OCI-M2 (cell line): ENCODE measurements around the gene SDC4.

Experiments
- DNase-seq: peaks from one replicate; lab custom pipeline; 2025; ENCODE audit not compliant: unreplicated experiment; lab: John Stamatoyannopoulos, UW

The SDC4 gene

GRCh38 chr20:45300961-45301360 is 47.3 kb downstream of the SDC4 start:
- DNase-seq = no peak

DNA sequence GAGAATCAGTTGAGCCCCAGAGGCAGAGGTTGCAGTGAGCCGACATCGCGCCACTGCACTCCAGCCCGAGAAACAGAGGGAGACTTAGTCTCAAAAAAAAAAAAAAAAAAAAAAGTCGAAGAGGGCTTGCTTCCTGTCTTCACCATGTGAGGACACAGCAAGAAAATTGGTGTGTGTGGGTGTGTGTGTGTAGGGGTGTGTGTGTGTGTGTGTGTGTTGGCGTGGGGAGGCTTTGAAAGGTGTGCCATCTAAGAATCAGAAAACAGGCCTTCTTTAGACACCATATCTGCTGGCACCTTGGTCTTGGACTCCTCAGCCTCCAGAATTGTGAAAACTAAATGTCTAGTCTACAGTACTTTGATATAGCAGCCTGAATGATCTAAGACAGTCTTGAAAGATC is 48.4 kb downstream of the SDC4 start:
- DNase-seq = no peak

- no peak for DNase-seq
Observed at GRCh38 chr20:45297786-45298497, 50.3 kb downstream of the SDC4 start.

- no peak for DNase-seq
Observed at GRCh38 chr20:45294659-45295058, 53.6 kb downstream of the SDC4 start.

- DNase-seq = no peak
Observed at GRCh38 chr20:45294003-45294368, 54.2 kb downstream of the SDC4 start.

GRCh38 chr20:45293041-45294002 is 54.9 kb downstream of the SDC4 start:
- peak; percentile 50 for DNase-seq

- DNase-seq = no peak
Observed at GRCh38 chr20:45292343-45292742, 55.9 kb downstream of the SDC4 start.

DNA sequence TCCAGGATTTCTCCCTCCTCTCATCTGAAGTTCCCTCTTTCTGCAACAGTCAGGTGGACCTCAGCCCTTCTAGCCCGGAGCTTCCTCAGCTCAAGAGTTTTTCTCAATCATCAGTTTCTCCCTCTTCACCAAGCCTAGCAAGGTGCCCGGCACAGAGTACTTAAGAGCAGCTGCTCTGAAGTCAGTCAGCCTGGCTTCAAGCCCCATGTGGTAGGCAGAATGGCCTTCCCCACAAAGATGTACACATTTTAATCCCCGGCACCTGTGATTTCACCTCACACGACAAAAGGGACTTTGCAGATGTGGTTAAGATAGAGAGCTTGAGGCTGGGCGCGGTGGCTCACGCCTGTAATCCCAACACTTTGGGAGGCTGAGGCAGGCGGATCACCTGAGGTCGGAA is 56.7 kb downstream of the SDC4 start:
- no peak for DNase-seq

DNA sequence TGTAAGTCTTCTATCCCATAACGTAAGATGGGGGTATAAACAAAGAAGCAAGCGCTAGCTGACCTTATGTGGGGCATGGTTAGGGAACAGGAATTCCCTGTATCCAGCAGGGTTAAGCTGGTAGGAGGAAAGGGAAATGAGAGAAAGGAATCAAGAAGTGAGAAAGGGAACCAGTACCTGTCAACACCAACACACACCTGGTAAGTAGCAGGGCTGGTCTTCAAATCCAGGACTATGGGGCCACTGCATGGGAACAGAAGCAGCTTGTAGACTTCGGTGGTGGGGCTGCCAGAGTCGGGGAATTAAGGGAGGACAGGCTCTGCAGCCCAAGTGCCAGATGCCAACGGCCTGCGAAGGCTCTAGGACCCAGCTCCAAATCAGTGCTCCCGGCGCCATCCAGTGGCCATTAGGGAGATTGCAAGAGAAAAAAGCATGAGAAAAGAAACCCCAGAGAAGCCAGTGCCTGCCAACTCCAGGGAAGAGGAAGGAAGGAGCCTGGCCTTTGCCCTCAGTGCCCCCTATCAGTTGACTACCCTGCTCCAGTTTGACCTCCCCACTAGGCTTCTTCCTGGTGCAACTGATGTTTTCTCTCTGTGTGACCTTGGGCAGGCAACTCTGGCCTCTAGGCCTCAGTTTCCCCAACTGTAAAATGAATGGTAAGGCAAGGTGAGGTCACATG is 57.4 kb downstream of the SDC4 start:
- peak; percentile 63 for DNase-seq

GRCh38 chr20:45289942-45290676 is 58.1 kb downstream of the SDC4 start:
- no peak for DNase-seq

DNA sequence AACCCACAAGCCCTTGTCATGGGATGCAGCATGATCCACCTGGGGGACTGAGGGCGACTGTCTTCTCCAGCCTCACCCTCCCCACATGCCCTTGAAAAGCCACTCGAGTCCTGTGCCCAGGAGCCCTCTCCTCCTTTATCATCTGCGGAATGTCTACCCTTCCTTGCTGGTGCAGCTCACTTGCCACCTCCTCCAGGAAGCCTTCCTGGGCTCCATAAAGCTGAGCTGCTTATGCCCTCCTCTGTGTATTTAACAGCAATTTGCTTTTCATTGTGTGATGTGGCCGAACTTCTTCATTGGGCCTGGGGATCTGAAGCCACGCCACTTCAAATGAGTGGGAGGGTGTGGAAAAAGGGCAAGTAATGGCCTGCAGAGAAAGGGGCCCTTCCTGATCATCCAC is 59.4 kb downstream of the SDC4 start:
- DNase-seq = no peak

GRCh38 chr20:45288376-45288775 is 59.8 kb downstream of the SDC4 start:
- no peak for DNase-seq

- no peak for DNase-seq
Observed at GRCh38 chr20:45283551-45284057, 64.6 kb downstream of the SDC4 start.

- DNase-seq = no peak
Observed at GRCh38 chr20:45282700-45283550, 65.3 kb downstream of the SDC4 start.

DNA sequence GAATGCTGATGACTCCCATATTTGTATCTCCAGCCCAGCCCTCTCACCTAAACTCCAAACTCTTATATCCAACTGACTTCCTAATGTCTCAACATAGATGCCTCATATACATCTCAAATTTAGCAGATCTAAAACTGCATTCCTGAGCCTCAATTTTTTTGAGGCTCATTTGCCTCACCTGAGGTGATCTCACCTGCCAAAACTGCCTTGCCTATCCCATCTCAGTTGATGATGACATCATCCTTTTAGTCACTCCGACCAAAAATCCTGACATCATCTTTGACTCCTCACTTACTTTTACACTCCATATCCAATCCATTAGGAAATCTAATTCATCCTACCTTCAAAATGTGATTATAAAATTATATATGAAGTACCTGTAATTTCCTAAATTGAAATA is 68.2 kb downstream of the SDC4 start:
- DNase-seq = no peak

- no peak for DNase-seq
Observed at GRCh38 chr20:45275338-45275737, 72.9 kb downstream of the SDC4 start.
